A549 (cell line): ENCODE measurements around the gene MAST2.

Source experiments
- CBX2 ChIP-seq: fragments of 200-600 bp; sonication (generic); IDR thresholded peaks from 2 replicates; pipeline ENCODE4 v1.6.1; 2016; ENCODE audit warnings: low read depth, mild to moderate bottlenecking, borderline replicate concordance
- POLR2A ChIP-seq: IDR thresholded peaks from 2 replicates; pipeline ENCODE4 v1.6.1; 2012; ENCODE audit warnings: mild to moderate bottlenecking, low read length
- RFX5 ChIP-seq: fragments of 450-650 bp; IDR thresholded peaks from 2 replicates; pipeline ENCODE4 v1.7.1; 2014; ENCODE audit warnings: antibody characterized with exemption, mild to moderate bottlenecking, moderate library complexity

DNA sequence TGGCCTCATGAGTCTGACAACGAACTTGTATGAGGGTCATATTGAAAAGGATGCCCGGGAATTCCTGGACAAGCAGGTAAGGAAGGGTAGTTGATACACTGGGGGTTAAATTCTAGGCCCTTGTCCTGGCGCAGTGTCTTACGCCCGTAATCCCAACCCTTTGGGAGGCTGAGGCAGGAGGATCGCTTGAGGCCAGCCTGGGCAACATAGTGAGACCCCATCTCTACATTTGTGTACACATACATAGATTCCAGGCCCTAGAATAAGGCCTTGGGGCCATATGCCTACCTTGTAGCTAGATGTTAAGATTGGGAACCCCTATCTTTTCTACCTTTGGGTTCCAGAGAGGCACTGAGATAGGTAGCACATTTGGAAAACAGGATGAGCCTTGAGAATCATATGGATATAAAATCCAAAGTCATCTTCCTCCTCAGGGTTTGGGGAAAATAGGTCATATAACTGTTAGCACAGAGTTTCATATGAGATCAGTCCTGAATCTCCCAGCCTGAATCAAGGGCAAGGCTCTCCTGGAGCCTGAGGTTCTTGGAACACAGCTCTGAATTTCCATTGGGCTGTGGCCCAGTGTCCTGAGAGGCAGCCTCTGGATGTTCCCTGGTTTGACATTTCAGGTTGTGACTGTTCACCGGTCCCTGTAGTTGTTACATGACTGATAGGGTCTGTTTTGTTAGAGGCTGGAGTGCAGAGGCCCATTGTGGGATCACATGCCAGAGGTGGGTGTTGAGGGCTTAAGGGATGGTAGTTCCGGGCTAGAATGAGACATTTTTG is 224.6 kb downstream of the MAST2 start:
- TF ChIP-seq POLR2A (no peak), RFX5 (no peak), CBX2 (no peak)
